Brain microvascular endothelial cell (primary cell): Measurements from ENCODE around the gene SNX9.
"Not testable (repeated sequence)": the region's sequence is repeated elsewhere in the genome, so short reads cannot be mapped to it uniquely, and the experiment has no call there.

Experiments used
- DNase-seq: peaks from one replicate; pipeline ENCODE4 v3.0.0-alpha.2; 2020
- H3K27ac ChIP-seq: fragments of 250-450 bp; sonication (Bioruptor Pico); 2 replicates; pipeline ENCODE4 v1.5.1; 2020; ENCODE audit warnings: mild to moderate bottlenecking, moderate library complexity
- H3K27me3 ChIP-seq: fragments of 250-450 bp; sonication (Bioruptor Pico); replicated peaks from 2 replicates; pipeline ENCODE4 v1.5.1; 2020; ENCODE audit warnings: mild to moderate bottlenecking
- H3K36me3 ChIP-seq: fragments of 250-450 bp; sonication (Bioruptor Pico); replicated peaks from 2 replicates; pipeline ENCODE4 v1.5.1; 2020; ENCODE audit warnings: mild to moderate bottlenecking
- H3K4me3 ChIP-seq: 2 replicates; pipeline ENCODE4 v1.5.1; 2011; ENCODE audit warnings: low read depth, mild to moderate bottlenecking, control low read depth, low read length, moderate library complexity
- in situ Hi-C: cut with HindIII; loops from 2 replicates; pipeline ENCODE4 v1.10.0; 2017; ENCODE audit warnings: low sequenced_read_pairs, low pct_ligation_motif_present
- TF ChIP-seq, protein P1 (sequence below): IDR thresholded peaks from 2 replicates; pipeline ENCODE4 v1.5.1; 2011; ENCODE audit warnings: low read depth, mild to moderate bottlenecking, moderate library complexity, low read length, control low read depth, inconsistent platforms; ENCODE audit errors: missing control alignments

The SNX9 gene

DNA sequence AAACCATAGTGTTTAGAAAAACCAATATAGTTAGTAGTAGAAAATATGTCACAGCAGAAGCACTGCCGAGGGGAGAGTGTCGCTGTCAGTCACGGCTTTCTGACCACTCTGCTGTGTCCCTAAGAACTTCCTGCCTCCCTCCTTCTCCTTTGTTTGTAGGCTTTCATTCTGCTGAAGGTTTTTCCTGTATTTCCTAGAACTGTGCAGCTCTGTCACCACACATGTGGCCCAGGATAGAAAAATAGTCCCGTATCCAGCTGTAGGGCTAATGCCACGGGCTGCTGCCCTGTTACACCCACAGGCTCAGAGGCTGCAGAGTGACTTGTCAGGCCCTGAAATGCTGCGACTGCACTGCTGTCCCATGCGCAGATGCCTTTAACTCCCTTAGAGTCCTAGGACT is 106.0 kb downstream of the SNX9 start:
- TF ChIP-seq, protein P1, sequence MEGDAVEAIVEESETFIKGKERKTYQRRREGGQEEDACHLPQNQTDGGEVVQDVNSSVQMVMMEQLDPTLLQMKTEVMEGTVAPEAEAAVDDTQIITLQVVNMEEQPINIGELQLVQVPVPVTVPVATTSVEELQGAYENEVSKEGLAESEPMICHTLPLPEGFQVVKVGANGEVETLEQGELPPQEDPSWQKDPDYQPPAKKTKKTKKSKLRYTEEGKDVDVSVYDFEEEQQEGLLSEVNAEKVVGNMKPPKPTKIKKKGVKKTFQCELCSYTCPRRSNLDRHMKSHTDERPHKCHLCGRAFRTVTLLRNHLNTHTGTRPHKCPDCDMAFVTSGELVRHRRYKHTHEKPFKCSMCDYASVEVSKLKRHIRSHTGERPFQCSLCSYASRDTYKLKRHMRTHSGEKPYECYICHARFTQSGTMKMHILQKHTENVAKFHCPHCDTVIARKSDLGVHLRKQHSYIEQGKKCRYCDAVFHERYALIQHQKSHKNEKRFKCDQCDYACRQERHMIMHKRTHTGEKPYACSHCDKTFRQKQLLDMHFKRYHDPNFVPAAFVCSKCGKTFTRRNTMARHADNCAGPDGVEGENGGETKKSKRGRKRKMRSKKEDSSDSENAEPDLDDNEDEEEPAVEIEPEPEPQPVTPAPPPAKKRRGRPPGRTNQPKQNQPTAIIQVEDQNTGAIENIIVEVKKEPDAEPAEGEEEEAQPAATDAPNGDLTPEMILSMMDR, result no peak
- in situ Hi-C loops, result no loop called here
- H3K27ac ChIP-seq, result no peak overlapping the region
- H3K27me3 ChIP-seq, result no peaks in the 10 kb centered on the region
- no peak overlapping the region for H3K4me3 ChIP-seq
- peaks cover 42% of the 10 kb centered on the region for H3K36me3 ChIP-seq
- DNase-seq, result no peak

DNA sequence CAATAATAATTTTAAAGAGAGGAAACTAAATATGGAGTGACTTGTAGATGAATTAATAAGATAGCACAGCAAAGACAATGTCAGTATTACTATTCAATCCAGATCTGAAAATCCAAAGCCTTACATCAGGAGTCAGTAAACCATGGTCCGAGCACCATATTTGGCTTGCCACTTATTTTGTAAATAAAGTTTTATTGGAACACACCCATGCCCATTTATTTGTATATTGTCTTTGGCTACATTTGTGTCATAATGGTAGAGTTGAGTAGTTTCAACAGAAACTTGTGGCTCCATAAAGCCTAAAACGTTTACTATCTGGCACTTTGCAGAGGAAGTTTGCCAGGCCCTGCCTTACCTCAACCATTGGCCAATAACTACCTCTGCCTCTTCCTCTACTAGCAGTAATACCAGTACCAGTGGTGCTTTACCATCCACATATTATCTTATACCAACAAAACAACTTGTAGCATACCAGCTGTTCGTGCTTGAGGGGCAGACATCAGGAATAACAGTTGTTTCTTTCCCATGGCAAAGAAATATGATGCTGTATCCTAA is 106.8 kb downstream of the SNX9 start:
- no peak for DNase-seq
- H3K36me3 ChIP-seq, result peaks cover 40% of the 10 kb centered on the region
- in situ Hi-C loops, result no loop called here
- TF ChIP-seq, protein P1, result no peak
- no peaks in the 10 kb centered on the region for H3K27me3 ChIP-seq
- H3K4me3 ChIP-seq, result no peak overlapping the region
- no peak overlapping the region for H3K27ac ChIP-seq

DNA sequence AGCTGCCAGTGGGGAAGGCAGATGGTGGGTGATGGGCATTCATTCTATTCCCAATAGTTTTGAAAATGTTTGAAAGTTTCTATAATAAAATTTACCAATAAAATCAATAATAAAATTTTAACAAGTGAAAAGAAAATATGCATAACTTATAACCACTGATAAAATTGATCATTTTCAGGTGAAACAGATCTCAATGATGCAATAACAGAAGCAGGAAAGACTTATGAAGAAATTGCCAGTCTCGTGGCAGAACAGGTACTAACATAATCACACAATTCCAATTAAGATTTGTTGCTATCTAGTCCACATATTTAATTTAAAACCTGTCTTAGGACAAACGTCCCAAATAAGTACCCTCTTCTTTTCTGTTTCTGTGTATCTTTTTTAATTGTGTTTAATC is 112.7 kb downstream of the SNX9 start:
- H3K4me3 ChIP-seq, result no peak overlapping the region
- in situ Hi-C loops, result no loop called here
- no peak overlapping the region for H3K27ac ChIP-seq
- H3K36me3 ChIP-seq, result peaks cover 53% of the 10 kb centered on the region
- no peak for DNase-seq
- H3K27me3 ChIP-seq, result no peaks in the 10 kb centered on the region
- TF ChIP-seq, protein P1, result no peak

DNA sequence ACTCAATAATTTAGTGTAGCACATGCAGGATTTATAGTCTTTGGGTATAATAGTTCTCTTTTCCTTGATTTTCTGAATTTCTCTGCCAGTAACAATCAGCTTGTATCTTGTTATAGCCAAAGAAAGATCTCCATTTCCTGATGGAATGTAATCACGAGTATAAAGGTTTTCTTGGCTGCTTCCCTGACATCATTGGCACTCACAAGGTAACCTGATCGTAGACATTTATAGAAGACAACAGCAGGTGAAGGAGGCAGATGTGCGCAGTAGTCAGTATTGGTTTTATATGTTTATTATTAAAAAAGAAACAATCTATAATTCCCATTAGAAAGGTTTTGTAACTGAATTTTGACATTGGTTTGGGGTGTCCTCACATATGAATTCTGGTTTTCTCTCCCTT is 114.3 kb downstream of the SNX9 start:
- Histone ChIP-seq H3K27ac (no peak overlapping the region), H3K4me3 (no peak overlapping the region), H3K27me3 (no peaks in the 10 kb centered on the region), H3K36me3 (peaks cover 60% of the 10 kb centered on the region)
- TF ChIP-seq, protein P1, result no peak
- in situ Hi-C loops, result no loop called here
- DNase-seq, result no peak

DNA sequence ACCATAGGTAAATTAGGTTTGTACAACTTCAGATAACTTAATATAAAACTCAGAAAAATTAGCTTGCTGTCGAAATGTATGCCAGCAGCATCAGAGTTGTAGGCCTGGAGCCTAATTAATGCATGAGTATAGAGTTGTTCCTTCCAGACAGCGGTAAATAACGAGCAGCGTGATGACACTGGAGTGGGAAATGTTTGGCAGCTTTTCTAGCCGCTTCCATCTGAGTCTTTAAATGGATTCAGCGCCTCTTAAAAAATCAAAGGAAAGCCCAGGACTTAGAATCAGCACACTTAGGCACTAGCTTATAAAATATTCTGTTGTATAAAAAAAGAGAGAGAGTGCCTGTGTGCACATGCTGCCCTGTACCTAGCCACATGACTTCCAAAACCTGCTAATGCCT is 114.9 kb downstream of the SNX9 start:
- in situ Hi-C loops, result no loop called here
- H3K36me3 ChIP-seq, result peaks cover 64% of the 10 kb centered on the region
- H3K27ac ChIP-seq, result no peak overlapping the region
- no peak overlapping the region for H3K4me3 ChIP-seq
- TF ChIP-seq, protein P1, result no peak
- no peak for DNase-seq
- H3K27me3 ChIP-seq, result no peaks in the 10 kb centered on the region

DNA sequence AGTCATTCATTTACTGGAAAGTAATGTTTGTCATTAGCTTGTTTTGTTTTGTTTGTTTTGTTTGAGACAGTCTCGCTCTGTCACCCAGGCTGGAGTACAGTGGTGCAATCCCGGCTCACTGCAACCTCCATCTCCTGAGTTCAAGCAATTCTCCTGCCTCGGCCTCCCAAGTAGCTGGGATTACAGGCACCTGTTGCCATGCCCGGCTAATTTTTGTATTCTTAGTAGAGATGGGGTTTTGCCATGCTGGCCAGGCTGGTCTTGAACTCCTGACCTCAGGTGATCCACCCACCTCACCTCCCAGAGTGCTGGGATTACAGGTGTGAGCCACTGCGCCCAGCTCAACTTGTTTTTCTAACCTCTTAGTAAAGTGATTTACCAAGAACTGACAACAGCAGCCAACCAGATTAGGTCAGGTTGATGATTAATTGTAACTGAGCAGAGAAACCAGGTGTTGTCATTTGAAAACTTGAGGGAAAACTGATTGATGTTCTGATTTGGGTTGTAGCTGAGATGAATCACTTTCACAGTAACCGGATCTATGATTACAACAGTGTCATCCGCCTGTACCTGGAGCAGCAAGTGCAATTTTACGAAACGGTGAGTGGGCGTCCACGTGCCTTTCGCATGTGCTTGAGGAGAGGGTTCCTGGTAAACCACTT is 117.5 kb downstream of the SNX9 start:
- H3K36me3 ChIP-seq, result peaks cover 70% of the 10 kb centered on the region
- in situ Hi-C loops, DNase-seq: not testable (repeated sequence)

More for the DNA sequence above, 117.5 kb downstream of the SNX9 start:
- H3K4me3 ChIP-seq, H3K27ac ChIP-seq, H3K27me3 ChIP-seq: not testable (repeated sequence)
